ENCODE measurements around the gene ACSS1. TPM values are rescaled to one million over a fixed set of nuclear protein-coding genes. Genes with fewer than 3 reads are reported as not detected.

The ACSS1 gene
- total and polyA plus RNA-seq, 2 experiments from 2014 or later, result 1.3 to 4.1 TPM

DNA sequence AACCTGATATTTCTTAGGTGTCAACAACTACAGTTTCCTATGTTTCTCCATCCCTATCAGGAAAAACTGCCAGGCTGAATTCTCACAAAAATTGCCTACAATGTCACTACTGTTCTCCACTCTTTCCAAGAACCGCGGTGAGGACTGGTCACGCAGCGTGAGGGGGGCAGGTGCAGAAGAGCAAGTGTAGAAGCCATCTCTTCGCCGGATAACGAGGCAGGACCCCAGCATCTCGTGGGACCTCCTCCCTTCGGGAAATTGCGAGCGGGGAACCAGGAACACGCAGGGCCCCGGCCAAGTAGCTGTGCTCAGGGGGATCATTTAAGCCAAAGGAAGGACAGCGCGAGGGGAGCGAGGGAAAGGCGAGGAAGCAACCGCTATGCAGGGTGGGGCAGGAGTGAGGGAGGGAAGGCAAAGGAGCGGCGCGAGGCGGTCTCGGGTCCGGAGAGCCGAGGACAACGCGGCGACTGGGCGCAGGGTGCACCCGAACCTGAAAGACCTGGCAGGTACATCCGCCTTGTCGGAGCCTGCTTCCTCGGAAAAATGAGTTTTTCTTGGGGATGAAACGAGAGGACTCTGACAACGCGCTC lies 65.9 kb downstream of the ACSS1 start (continued):
- TF ChIP-seq, protein P1, sequence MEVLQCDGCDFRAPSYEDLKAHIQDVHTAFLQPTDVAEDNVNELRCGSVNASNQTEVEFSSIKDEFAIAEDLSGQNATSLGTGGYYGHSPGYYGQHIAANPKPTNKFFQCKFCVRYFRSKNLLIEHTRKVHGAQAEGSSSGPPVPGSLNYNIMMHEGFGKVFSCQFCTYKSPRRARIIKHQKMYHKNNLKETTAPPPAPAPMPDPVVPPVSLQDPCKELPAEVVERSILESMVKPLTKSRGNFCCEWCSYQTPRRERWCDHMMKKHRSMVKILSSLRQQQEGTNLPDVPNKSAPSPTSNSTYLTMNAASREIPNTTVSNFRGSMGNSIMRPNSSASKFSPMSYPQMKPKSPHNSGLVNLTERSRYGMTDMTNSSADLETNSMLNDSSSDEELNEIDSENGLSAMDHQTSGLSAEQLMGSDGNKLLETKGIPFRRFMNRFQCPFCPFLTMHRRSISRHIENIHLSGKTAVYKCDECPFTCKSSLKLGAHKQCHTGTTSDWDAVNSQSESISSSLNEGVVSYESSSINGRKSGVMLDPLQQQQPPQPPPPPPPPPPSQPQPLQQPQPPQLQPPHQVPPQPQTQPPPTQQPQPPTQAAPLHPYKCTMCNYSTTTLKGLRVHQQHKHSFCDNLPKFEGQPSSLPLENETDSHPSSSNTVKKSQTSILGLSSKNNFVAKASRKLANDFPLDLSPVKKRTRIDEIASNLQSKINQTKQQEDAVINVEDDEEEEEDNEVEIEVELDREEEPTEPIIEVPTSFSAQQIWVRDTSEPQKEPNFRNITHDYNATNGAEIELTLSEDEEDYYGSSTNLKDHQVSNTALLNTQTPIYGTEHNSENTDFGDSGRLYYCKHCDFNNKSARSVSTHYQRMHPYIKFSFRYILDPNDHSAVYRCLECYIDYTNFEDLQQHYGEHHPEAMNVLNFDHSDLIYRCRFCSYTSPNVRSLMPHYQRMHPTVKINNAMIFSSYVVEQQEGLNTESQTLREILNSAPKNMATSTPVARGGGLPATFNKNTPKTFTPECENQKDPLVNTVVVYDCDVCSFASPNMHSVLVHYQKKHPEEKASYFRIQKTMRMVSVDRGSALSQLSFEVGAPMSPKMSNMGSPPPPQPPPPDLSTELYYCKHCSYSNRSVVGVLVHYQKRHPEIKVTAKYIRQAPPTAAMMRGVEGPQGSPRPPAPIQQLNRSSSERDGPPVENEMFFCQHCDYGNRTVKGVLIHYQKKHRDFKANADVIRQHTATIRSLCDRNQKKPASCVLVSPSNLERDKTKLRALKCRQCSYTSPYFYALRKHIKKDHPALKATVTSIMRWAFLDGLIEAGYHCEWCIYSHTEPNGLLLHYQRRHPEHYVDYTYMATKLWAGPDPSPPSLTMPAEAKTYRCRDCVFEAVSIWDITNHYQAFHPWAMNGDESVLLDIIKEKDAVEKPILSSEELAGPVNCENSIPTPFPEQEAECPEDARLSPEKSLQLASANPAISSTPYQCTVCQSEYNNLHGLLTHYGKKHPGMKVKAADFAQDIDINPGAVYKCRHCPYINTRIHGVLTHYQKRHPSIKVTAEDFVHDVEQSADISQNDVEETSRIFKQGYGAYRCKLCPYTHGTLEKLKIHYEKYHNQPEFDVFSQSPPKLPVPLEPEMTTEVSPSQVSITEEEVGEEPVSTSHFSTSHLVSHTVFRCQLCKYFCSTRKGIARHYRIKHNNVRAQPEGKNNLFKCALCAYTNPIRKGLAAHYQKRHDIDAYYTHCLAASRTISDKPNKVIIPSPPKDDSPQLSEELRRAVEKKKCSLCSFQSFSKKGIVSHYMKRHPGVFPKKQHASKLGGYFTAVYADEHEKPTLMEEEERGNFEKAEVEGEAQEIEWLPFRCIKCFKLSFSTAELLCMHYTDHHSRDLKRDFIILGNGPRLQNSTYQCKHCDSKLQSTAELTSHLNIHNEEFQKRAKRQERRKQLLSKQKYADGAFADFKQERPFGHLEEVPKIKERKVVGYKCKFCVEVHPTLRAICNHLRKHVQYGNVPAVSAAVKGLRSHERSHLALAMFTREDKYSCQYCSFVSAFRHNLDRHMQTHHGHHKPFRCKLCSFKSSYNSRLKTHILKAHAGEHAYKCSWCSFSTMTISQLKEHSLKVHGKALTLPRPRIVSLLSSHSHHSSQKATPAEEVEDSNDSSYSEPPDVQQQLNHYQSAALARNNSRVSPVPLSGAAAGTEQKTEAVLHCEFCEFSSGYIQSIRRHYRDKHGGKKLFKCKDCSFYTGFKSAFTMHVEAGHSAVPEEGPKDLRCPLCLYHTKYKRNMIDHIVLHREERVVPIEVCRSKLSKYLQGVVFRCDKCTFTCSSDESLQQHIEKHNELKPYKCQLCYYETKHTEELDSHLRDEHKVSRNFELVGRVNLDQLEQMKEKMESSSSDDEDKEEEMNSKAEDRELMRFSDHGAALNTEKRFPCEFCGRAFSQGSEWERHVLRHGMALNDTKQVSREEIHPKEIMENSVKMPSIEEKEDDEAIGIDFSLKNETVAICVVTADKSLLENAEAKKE (CRISPR knock-in tag; IDR thresholded peaks at IDR 0.05), result no peak
- TF ChIP-seq EZH2phosphoT487 (IDR thresholded peaks at IDR 0.05; ENCODE audit: unreplicated experiment) (no peak), ZNF114 (CRISPR knock-in tag; IDR thresholded peaks at IDR 0.05) (no peak), EZH2 (IDR thresholded peaks at IDR 0.05; ENCODE audit: low read depth, unreplicated experiment) (no peak), CREB1 (CRISPR knock-in tag; IDR thresholded peaks at IDR 0.05; ENCODE audit: low read depth) (no peak), POLR2AphosphoS5 (IDR thresholded peaks at IDR 0.05; ENCODE audit: low read depth) (no peak), JUNB (IDR thresholded peaks at IDR 0.05; ENCODE audit: unreplicated experiment) (no peak), STAT1 (IDR thresholded peaks at IDR 0.05; ENCODE audit: unreplicated experiment) (no peak)
- TF ChIP-seq, protein P2, sequence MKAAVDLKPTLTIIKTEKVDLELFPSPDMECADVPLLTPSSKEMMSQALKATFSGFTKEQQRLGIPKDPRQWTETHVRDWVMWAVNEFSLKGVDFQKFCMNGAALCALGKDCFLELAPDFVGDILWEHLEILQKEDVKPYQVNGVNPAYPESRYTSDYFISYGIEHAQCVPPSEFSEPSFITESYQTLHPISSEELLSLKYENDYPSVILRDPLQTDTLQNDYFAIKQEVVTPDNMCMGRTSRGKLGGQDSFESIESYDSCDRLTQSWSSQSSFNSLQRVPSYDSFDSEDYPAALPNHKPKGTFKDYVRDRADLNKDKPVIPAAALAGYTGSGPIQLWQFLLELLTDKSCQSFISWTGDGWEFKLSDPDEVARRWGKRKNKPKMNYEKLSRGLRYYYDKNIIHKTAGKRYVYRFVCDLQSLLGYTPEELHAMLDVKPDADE (IDR thresholded peaks at IDR 0.05), result no peak
